Mesothelial cell of epicardium (in vitro differentiated cells): ENCODE data around the gene SLC2A4RG. TPM values are rescaled to one million over a fixed set of nuclear protein-coding genes. Genes with fewer than 3 reads are reported as not detected.

ENCODE experiments used
- DNase-seq, 2 experiments: peaks; one replicate each; pipeline ENCODE4 v3.0.0; 2021; ENCODE audit warnings: low spot score in 2 of 2; ENCODE audit not compliant: unreplicated experiment in 2 of 2
- H3K27ac Mint-ChIP-seq: 2 replicates; pipeline ENCODE4 v1.8.0; 2021; ENCODE audit warnings: mixed read lengths
- H3K27me3 Mint-ChIP-seq: 2 replicates; pipeline ENCODE4 v1.8.0; 2021; ENCODE audit warnings: low read depth, mixed read lengths
- H3K36me3 Mint-ChIP-seq: 2 replicates; pipeline ENCODE4 v1.8.0; 2021; ENCODE audit warnings: mixed read lengths
- H3K4me1 Mint-ChIP-seq: 2 replicates; pipeline ENCODE4 v1.8.0; 2021; ENCODE audit warnings: mixed read lengths
- H3K4me3 Mint-ChIP-seq: 2 replicates; pipeline ENCODE4 v1.8.0; 2021; ENCODE audit warnings: mild to moderate bottlenecking, moderate library complexity, mixed read lengths
- H3K9me3 Mint-ChIP-seq: 2 replicates; pipeline ENCODE4 v1.8.0; 2021; ENCODE audit warnings: mixed read lengths
- CTCF ChIP-seq: fragments of 200-600 bp; sonication (generic); IDR thresholded peaks from one replicate; pipeline ENCODE4 v1.5.0; 2021; ENCODE audit warnings: antibody characterized with exemption; ENCODE audit not compliant: unreplicated experiment
- total RNA-seq: library from RNA; stranded (reverse); gene quantifications from 3 replicates; pipeline ENCODE4 v1.2.1, GENCODE V29; 2021

The SLC2A4RG gene
- total RNA-seq, 1 donor from 2014 or later, result 122 TPM

DNA sequence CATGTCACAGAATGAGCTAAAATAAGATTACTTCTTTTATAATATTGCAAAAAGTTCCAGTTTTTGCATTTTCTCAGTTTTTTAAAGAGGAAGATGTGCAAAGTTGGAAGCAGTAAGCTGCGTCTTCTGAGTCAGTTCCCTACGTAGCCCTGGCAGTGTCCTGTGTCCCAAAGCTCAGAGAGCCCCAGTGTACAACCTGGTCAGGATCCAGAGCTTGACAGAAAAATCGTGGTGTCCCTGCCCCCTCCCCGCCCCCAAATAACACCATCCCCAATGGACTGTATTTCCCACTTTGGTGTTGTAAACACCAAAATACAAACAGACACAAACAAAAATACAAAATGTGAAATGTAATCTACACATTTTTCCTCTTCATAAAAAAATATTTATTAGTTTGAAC is 4.6 kb downstream of the SLC2A4RG start:
- H3K4me3 Mint-ChIP-seq, result no peak overlapping the region
- DNase-seq, result no peak
- H3K9me3 Mint-ChIP-seq, result no peaks in the 10 kb centered on the region
- H3K4me1 Mint-ChIP-seq, result no peaks in the 10 kb centered on the region
- H3K27me3 Mint-ChIP-seq, result no peaks in the 10 kb centered on the region
- no peak overlapping the region for H3K27ac Mint-ChIP-seq
- no peak for TF ChIP-seq CTCF
- peaks cover 2% of the 10 kb centered on the region for H3K36me3 Mint-ChIP-seq

GRCh38 chr20:63744574-63745423 is 5.2 kb downstream of the SLC2A4RG start:
- no peaks in the 10 kb centered on the region for H3K27me3 Mint-ChIP-seq
- no peak for DNase-seq
- H3K4me1 Mint-ChIP-seq, result no peaks in the 10 kb centered on the region
- H3K4me3 Mint-ChIP-seq, result no peak overlapping the region
- H3K36me3 Mint-ChIP-seq, result peaks cover 2% of the 10 kb centered on the region
- H3K9me3 Mint-ChIP-seq, result no peaks in the 10 kb centered on the region
- H3K27ac Mint-ChIP-seq, result no peak overlapping the region
- TF ChIP-seq CTCF, result no peak

GRCh38 chr20:63745424-63745805 is 5.8 kb downstream of the SLC2A4RG start:
- Mint-ChIP-seq H3K4me3 (no peak overlapping the region), H3K27ac (no peak overlapping the region)
- no peak for DNase-seq

GRCh38 chr20:63745961-63746731 is 6.6 kb downstream of the SLC2A4RG start:
- no peaks in the 10 kb centered on the region for H3K27me3 Mint-ChIP-seq
- no peak for DNase-seq
- no peak for TF ChIP-seq CTCF
- no peak overlapping the region for H3K27ac Mint-ChIP-seq
- no peaks in the 10 kb centered on the region for H3K9me3 Mint-ChIP-seq
- H3K4me1 Mint-ChIP-seq, result no peaks in the 10 kb centered on the region
- H3K4me3 Mint-ChIP-seq, result no peak overlapping the region
- H3K36me3 Mint-ChIP-seq, result peaks cover 2% of the 10 kb centered on the region

More at GRCh38 chr20:63745424-63745805, 5.8 kb downstream of the SLC2A4RG start:
- TF ChIP-seq CTCF, result no peak
- Mint-ChIP-seq H3K36me3 (peaks cover 2% of the 10 kb centered on the region), H3K4me1 (no peaks in the 10 kb centered on the region), H3K9me3 (no peaks in the 10 kb centered on the region), H3K27me3 (no peaks in the 10 kb centered on the region)

GRCh38 chr20:63746751-63747315 is 7.3 kb downstream of the SLC2A4RG start:
- Mint-ChIP-seq H3K9me3 (no peaks in the 10 kb centered on the region), H3K27me3 (no peaks in the 10 kb centered on the region), H3K36me3 (peaks cover 2% of the 10 kb centered on the region), H3K27ac (no peak overlapping the region), H3K4me1 (no peaks in the 10 kb centered on the region), H3K4me3 (no peak overlapping the region)
- no peak for DNase-seq
- TF ChIP-seq CTCF, result no peak
